ENCODE data around the gene TASOR2.

DNA sequence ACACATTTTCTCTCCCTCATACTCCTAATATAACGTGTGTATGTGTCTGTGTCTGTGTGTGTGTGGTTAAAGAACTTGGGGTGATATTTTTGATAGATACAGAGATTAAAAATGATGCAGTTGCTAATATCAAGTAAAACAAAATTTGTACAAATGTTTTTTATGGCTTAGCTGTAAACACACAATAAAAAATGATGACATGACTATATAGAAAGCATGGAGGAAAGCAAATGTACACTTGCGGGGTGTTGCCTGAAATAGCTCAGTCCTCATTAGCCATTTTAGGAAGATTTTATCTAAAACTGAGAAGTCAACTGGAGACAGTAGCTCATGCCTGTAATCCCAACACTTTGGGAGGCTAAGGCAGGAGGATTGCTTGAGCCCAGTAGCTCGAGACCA is 5.6 kb upstream of the TASOR2 start:
- TF ChIP-seq, protein P1, sequence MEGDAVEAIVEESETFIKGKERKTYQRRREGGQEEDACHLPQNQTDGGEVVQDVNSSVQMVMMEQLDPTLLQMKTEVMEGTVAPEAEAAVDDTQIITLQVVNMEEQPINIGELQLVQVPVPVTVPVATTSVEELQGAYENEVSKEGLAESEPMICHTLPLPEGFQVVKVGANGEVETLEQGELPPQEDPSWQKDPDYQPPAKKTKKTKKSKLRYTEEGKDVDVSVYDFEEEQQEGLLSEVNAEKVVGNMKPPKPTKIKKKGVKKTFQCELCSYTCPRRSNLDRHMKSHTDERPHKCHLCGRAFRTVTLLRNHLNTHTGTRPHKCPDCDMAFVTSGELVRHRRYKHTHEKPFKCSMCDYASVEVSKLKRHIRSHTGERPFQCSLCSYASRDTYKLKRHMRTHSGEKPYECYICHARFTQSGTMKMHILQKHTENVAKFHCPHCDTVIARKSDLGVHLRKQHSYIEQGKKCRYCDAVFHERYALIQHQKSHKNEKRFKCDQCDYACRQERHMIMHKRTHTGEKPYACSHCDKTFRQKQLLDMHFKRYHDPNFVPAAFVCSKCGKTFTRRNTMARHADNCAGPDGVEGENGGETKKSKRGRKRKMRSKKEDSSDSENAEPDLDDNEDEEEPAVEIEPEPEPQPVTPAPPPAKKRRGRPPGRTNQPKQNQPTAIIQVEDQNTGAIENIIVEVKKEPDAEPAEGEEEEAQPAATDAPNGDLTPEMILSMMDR (IDR thresholded peaks at IDR 0.05): no peak
- TF ChIP-seq POLR2A (IDR thresholded peaks at IDR 0.05): no peak
